HepG2 (cell line): ENCODE measurements around the gene GALNT10. TPM values are rescaled to one million over a fixed set of nuclear protein-coding genes. Genes with fewer than 3 reads are reported as not detected.

Experiments
- ATAC-seq: fragments of 200-7000 bp; cut with Tn5 transposase; 3 replicates; pipeline ENCODE4 v1.9.1; 2020; ENCODE audit warnings: mild to moderate bottlenecking, moderate library complexity
- BruUV-seq: library from RNA; stranded (reverse); fragments of 400-500 nt; replicated peaks from 2 replicates; lab custom pipeline; 2021; lab: Mats Ljungman, UMichigan
- CTCF ChIA-PET: fragments of 300-600 bp; formaldehyde crosslinking; extraction: SDS; loops from one replicate; lab custom pipeline; 2021; ENCODE audit warnings: low total read pairs, inconsistent platforms, low intra/inter-chr PET ratio; lab: Yijun Ruan, JAX
- POLR2A ChIA-PET: fragments of 350-600 bp; sonication (Branson Sonifier 250); formaldehyde crosslinking; loops from one replicate; lab custom pipeline; 2020; ENCODE audit warnings: antibody characterized with exemption, inconsistent platforms; lab: Yijun Ruan, JAX
- DNase-seq: peaks from one replicate; pipeline ENCODE4 v3.0.0-alpha.2; 2015; ENCODE audit warnings: low spot score
- FAIRE-seq: peaks from 3 replicates; lab custom pipeline; 2011; peaks lifted over from hg19 to GRCh38; lab: Jason Lieb, UNC
- H2AFZ ChIP-seq: one replicate; pipeline ENCODE4 v1.6.1; 2011; ENCODE audit warnings: low read length, inconsistent platforms
- H3K27ac ChIP-seq: fragments of 300-600 bp; 3 replicates; pipeline ENCODE4 v1.8.0; 2011; ENCODE audit warnings: mixed run types, mild to moderate bottlenecking, mixed read lengths, low read length, inconsistent platforms; ENCODE audit not compliant: insufficient read depth; ENCODE audit errors: extremely low read length
- H3K27me3 ChIP-seq, 2 experiments: fragments of 200-600 bp in 1 of 2; 2 replicates in 1 of 2; 3 replicates in 1 of 2; pipeline versions ENCODE4 v1.6.0 to v1.8.0; 2011; ENCODE audit warnings: low read length in 2 of 2, mild to moderate bottlenecking in 2 of 2, moderate library complexity in 2 of 2, inconsistent platforms in 1 of 2; ENCODE audit not compliant: insufficient read depth in 2 of 2, control insufficient read depth in 1 of 2
- H3K36me3 ChIP-seq, 2 experiments: fragments of 200-600 bp in 1 of 2; replicated peaks in 1 of 2; 2 replicates in 1 of 2; 3 replicates in 1 of 2; pipeline versions ENCODE4 v1.5.1 to v1.8.0; 2011; ENCODE audit warnings: low read length in 2 of 2, inconsistent platforms in 1 of 2; ENCODE audit not compliant: insufficient read depth in 2 of 2, control insufficient read depth in 1 of 2
- H3K4me1 ChIP-seq: 2 replicates; pipeline ENCODE4 v1.5.1; 2012; ENCODE audit warnings: low read length, inconsistent platforms; ENCODE audit not compliant: insufficient read depth
- H3K4me2 ChIP-seq: 2 replicates; pipeline ENCODE4 v1.6.0; 2011; ENCODE audit warnings: low read depth, low read length, inconsistent platforms
- H3K4me3 ChIP-seq, 3 experiments: fragments of 200-600 bp in 1 of 3; sonication (generic), shearing (Covaris generic) in 1 of 3; replicated peaks in 1 of 3; 2 replicates each; pipeline ENCODE4 v1.5.1; 2011 to 2016; ENCODE audit warnings: low read length in 3 of 3, inconsistent platforms in 2 of 3, low read depth in 2 of 3, mild to moderate bottlenecking in 2 of 3, control low read depth in 1 of 3, mixed read lengths in 1 of 3; ENCODE audit not compliant: insufficient read depth in 1 of 3
- H3K79me2 ChIP-seq: one replicate; pipeline ENCODE4 v1.6.1; 2011; ENCODE audit warnings: low read length, inconsistent platforms; ENCODE audit not compliant: insufficient read depth
- H3K9ac ChIP-seq: 2 replicates; pipeline ENCODE4 v1.6.0; 2011; ENCODE audit warnings: mild to moderate bottlenecking, low read depth, low read length, inconsistent platforms; ENCODE audit not compliant: insufficient read depth
- H3K9me3 ChIP-seq: 2 replicates; pipeline ENCODE4 v1.5.1; 2012; ENCODE audit warnings: mild to moderate bottlenecking, low read length
- H4K20me1 ChIP-seq: 2 replicates; pipeline ENCODE4 v1.6.0; 2011; ENCODE audit warnings: inconsistent platforms, mild to moderate bottlenecking, low read length, moderate library complexity; ENCODE audit not compliant: insufficient read depth
- HNRNPH1 ChIP-seq: fragments of 200-400 bp; formaldehyde crosslinking; optimal IDR thresholded peaks from 2 replicates; pipeline ENCODE3; 2017; ENCODE audit warnings: mild to moderate bottlenecking, low read depth, low read length
- IKZF5 ChIP-seq: IDR thresholded peaks from 2 replicates; pipeline ENCODE4 v1.6.1; 2018; ENCODE audit warnings: missing genetic modification reagents, mild to moderate bottlenecking, missing compliant biosample characterization
- KAT7 ChIP-seq: IDR thresholded peaks from 2 replicates; pipeline ENCODE4 v1.6.1; 2018; ENCODE audit warnings: borderline replicate concordance, missing compliant biosample characterization
- RBAK ChIP-seq: sonication (generic); formaldehyde crosslinking; IDR thresholded peaks from 2 replicates; pipeline ENCODE4 v1.5.1; 2020; ENCODE audit warnings: mild to moderate bottlenecking, missing genetic modification reagents
- SMAD9 ChIP-seq: sonication (generic); formaldehyde crosslinking; IDR thresholded peaks from 2 replicates; pipeline ENCODE4 v1.5.1; 2020; ENCODE audit warnings: mild to moderate bottlenecking, missing genetic modification reagents
- SRSF4 ChIP-seq: fragments of 200-400 bp; formaldehyde crosslinking; IDR thresholded peaks from one replicate; pipeline ENCODE4 v1.6.1; 2018; ENCODE audit warnings: mild to moderate bottlenecking, low read depth, low read length, moderate library complexity; ENCODE audit not compliant: poor library complexity, severe bottlenecking
- TBP ChIP-seq: sonication (generic); formaldehyde crosslinking; IDR thresholded peaks from 2 replicates; pipeline ENCODE4 v1.5.0; 2020; ENCODE audit warnings: missing genetic modification reagents
- ZFP62 ChIP-seq: sonication (generic); formaldehyde crosslinking; IDR thresholded peaks from 2 replicates; pipeline ENCODE4 v1.4.0; 2020; ENCODE audit warnings: missing genetic modification reagents
- ZNF180 ChIP-seq: sonication (generic); formaldehyde crosslinking; IDR thresholded peaks from 2 replicates; pipeline ENCODE4 v1.4.0; 2020; ENCODE audit warnings: low read depth, missing genetic modification reagents, borderline replicate concordance
- ZNF253 ChIP-seq: sonication (generic); formaldehyde crosslinking; IDR thresholded peaks from 2 replicates; pipeline ENCODE4 v1.8.0; 2022; ENCODE audit warnings: mild to moderate bottlenecking, missing genetic modification reagents, borderline replicate concordance
- ZNF326 ChIP-seq: sonication (generic); formaldehyde crosslinking; IDR thresholded peaks from 2 replicates; pipeline ENCODE4 v1.4.0; 2020; ENCODE audit warnings: missing genetic modification reagents, borderline replicate concordance
- ZNF574 ChIP-seq: sonication (generic); formaldehyde crosslinking; IDR thresholded peaks from 2 replicates; pipeline ENCODE4 v1.4.0; 2020; ENCODE audit warnings: missing genetic modification reagents
- ZNF598 ChIP-seq: sonication (generic); formaldehyde crosslinking; IDR thresholded peaks from 2 replicates; pipeline ENCODE4 v1.5.1; 2020; ENCODE audit warnings: mild to moderate bottlenecking, missing genetic modification reagents, borderline replicate concordance
- ZNF790 ChIP-seq: sonication (generic); formaldehyde crosslinking; IDR thresholded peaks from 2 replicates; pipeline ENCODE4 v1.8.0; 2022; ENCODE audit warnings: missing genetic modification reagents, mild to moderate bottlenecking, borderline replicate concordance
- WGBS: methylation state at CpG from one replicate; pipeline ENCODE4 v1.1.6; 2017; ENCODE audit warnings: low lambda C conversion rate; 5-methylcytosine and 5-hydroxymethylcytosine counted together
- in situ Hi-C: cut with HindIII; loops from 2 replicates; pipeline ENCODE4 v1.10.0; 2017; ENCODE audit warnings: low pct_unique_long_range_greater_than_20kb; ENCODE audit not compliant: extremely low pct_ligation_motif_present
- intact Hi-C: fragments of 100-400 bp; cut with micrococcal nuclease; formaldehyde crosslinking; loops from one replicate; pipeline ENCODE4 v1.10.0; 2022; ENCODE audit not compliant: unreplicated experiment
- polyA plus RNA-seq, 8 experiments: library from polyadenylated mRNA; depleted of rRNA in 3 of 8; stranded (reverse) in 7 of 8; unstranded in 1 of 8; fragments of >200 nt; fragmentation: Illumina TruSeq in 4 of 8; extraction: Trizol in 4 of 8; gene quantifications; 2 replicates each; pipeline versions ENCODE4 v1.2.1 to v1.2.3, GENCODE V29; 2011 to 2016; ENCODE audit warnings: low read depth in 4 of 8, missing spikeins in 1 of 8, mixed read lengths in 1 of 8; ENCODE audit not compliant: insufficient read depth in 1 of 8
- total RNA-seq, 5 experiments: library from RNA; depleted of rRNA; stranded (reverse); fragments of >200 nt; fragmentation: Illumina TruSeq; extraction: Trizol; gene quantifications; 2 replicates each; pipeline ENCODE4 v1.2.3, GENCODE V29; 2016; ENCODE audit warnings: low read depth in 1 of 5

Gene GALNT10
- total and polyA plus RNA-seq, 2 of the 13 experiments (the other 11 are each of a cell fraction or from before 2014, with no cell fraction given): 8.1 to 11.2 TPM

GRCh38 chr5:154430961-154431630, 240.6 kb downstream of the GALNT10 start:
- Histone ChIP-seq H2AFZ (no peak overlapping the region), H3K4me1 (peaks cover 7% of the 10 kb centered on the region; the same call in 1 of the 2 replicates), H3K36me3 (peaks cover 0 to 4% of the 10 kb centered on the region in 2 experiments; a peak in 2 of 5 replicates), H3K27me3 (no peaks in the 10 kb centered on the region), H3K4me2 (no peak overlapping the region), H4K20me1 (no peaks in the 10 kb centered on the region), H3K79me2 (no peaks in the 10 kb centered on the region), H3K9ac (no peak overlapping the region), H3K9me3 (no peaks in the 10 kb centered on the region), H3K27ac (no peak overlapping the region), H3K4me3 (no peak overlapping the region)
- intact Hi-C loops (no loop called here), in situ Hi-C loops (no loop called here)
- ChIA-PET POLR2A (no interaction called here), CTCF (no interaction called here)
- ATAC-seq (no peak), DNase-seq (no peak), FAIRE-seq (no peak)
- no peak for TF ChIP-seq ZNF790
- TF ChIP-seq ZNF253 (CRISPR knock-in tag): no peak
- no peak for TF ChIP-seq ZFP62
- TF ChIP-seq KAT7 (CRISPR knock-in tag): no peak
- TF ChIP-seq TBP (CRISPR knock-in tag): no peak
- TF ChIP-seq ZNF326 (CRISPR knock-in tag): no peak
- TF ChIP-seq IKZF5 (CRISPR knock-in tag): no peak
- TF ChIP-seq ZNF180: no peak
- no peak for TF ChIP-seq RBAK (CRISPR knock-in tag)
- no peak for TF ChIP-seq SRSF4
- no peak for TF ChIP-seq HNRNPH1
- no peak for TF ChIP-seq ZNF574 (CRISPR knock-in tag)
- TF ChIP-seq ZNF598 (CRISPR knock-in tag): no peak
- no peak for TF ChIP-seq SMAD9
- BruUV-seq: no TSS peak
- WGBS: 89% methylated on average over 4 of the region's 4 CpGs
